Stimulated activated CD8-positive, alpha-beta memory T cell treated with anti-CD3 and anti-CD28 coated beads, Interleukin-15, amount 100 ng/mL, for 48 hours (primary cell): Measurements from ENCODE around the gene NRIP2.
"Not testable (repeated sequence)": the region's sequence is repeated elsewhere in the genome, so short reads cannot be mapped to it uniquely, and the experiment has no call there.

Source experiments
- DNase-seq, 2 donors: peaks; one replicate each; pipeline ENCODE4 v3.0.0-alpha.2; 2020; ENCODE audit warnings: low read depth in 2 of 2

NRIP2 gene, protein sequence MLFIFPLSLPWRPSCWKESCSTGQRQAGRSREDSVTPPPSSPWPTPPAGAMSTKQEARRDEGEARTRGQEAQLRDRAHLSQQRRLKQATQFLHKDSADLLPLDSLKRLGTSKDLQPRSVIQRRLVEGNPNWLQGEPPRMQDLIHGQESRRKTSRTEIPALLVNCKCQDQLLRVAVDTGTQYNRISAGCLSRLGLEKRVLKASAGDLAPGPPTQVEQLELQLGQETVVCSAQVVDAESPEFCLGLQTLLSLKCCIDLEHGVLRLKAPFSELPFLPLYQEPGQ

DNA sequence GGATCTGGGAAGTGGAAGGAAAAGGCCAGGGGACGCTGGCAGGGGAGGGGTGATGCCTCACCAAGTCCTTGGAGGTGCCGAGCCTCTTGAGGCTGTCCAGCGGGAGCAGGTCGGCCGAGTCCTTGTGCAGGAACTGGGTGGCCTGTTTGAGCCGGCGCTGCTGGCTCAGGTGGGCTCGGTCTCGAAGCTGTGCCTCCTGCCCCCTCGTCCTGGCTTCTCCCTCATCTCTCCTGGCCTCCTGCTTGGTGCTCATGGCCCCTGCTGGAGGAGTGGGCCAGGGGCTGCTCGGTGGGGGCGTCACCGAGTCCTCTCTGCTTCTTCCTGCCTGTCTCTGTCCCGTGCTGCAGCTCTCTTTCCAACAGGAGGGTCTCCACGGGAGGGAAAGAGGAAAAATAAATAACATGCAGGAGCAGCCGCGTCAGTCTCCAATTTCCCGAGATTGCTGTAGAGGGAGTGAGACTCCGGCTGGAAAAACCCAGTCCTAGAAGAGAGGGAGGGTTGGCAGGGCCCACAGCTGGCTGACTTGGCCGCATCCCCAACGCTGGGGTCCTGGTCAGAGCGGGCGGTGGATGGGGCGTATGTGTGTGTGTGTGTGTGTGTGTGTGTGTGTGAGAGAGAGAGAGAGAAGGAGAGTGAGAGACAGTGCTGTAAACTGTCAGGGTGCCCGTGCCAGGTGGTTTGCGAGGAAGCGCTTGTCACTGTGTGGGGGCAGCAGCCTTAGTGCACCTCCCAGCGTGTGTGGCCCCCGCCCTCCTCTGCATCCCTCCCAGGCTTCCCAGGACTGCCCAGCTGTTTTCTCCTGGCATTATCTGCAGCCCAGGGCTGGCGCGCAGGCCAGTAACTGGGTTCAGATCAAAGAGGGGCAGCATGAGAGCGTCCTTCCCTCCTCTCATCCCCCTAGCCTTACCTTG lies at the start of gene NRIP2:
NRIP2 (minus strand) TSS at position 455 of the 911 bp plus-strand sequence; CDS start at position 403, 52 bp downstream.
- DNase-seq, result no peak

GRCh38 chr12:2879853-2880252 lies 45.0 kb upstream of the NRIP2 start:
- no peak for DNase-seq

DNA sequence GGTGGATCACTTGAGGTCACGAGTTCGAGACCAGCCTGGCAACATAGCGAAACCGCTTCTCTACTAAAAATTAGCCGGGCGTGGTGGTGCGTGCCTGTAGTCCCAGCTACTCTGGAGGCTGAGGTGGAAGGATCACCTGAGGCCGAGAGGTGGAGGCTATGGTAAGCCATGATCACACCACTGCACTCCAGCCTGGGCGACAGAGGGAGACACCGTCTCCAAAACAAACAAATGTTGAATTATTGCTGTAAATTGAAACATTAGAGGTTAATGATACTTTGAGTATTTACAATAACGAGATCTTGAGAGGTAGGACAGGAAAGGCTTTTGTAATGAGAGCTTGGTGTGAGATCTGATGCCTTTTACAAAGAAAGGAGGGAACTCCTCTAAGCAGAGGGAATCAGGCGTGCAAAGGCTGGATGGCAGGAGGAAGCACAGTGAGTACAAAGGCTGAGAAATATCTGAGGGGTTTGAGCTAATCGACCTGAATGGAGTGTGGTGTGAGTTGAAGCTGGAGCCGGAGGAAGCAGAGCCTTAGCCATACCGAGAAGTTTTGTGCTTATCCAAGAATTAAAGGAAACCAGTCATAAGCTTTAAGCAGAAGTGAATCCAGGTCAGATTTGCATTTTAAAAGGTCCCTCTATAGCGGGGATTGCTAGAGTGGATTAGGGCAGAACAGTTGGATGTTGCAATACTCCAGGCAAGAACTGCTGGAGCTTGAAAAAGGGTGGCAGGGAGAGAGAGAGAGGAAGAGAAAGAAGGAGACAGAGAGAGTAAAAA lies 43.3 kb upstream of the NRIP2 start:
- no peak for DNase-seq

- peak; percentile 83 to 84 for DNase-seq
Measured at GRCh38 chr12:2877047-2877952, 42.5 kb upstream of the NRIP2 start, which contains the start of the genes FOXM1 and RHNO1. Gene FOXM1 (minus strand): TSS chr12:2877174. CDS start chr12:2874478, 2,696 bp downstream. Gene RHNO1 (plus strand): TSS chr12:2877223. CDS start chr12:2885367, 8,144 bp downstream.

- peak in 1 of 2 donors; percentile 8 for DNase-seq
Measured at GRCh38 chr12:2876431-2877046, 41.7 kb upstream of the NRIP2 start.

- not testable (repeated sequence) for DNase-seq
Measured at GRCh38 chr12:2868986-2869632, 34.3 kb upstream of the NRIP2 start.

DNA sequence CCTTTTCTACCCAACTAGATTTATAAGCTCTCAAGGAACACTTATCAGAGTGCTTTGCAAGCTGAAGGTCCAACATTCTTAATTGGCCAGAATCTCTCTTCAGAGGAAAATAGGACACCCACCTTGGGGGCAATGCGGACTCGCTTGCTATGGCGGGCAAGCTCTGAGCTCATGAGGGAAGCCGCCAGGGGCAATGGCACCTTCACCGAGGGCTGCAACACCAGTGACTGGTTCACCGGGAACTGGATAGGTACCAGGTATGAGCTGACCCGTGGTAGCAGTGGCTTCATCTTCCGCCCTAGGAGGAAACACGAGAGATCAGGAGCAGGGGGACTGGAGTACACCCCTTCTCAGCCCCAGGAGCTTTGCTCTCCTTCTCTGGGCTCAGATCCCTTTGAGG lies 29.4 kb upstream of the NRIP2 start:
- no peak for DNase-seq

- DNase-seq, result not testable (repeated sequence)
Measured at GRCh38 chr12:2863402-2863801, 28.6 kb upstream of the NRIP2 start.

- DNase-seq, result no peak
Measured at GRCh38 chr12:2862876-2863275, 28.0 kb upstream of the NRIP2 start.

DNA sequence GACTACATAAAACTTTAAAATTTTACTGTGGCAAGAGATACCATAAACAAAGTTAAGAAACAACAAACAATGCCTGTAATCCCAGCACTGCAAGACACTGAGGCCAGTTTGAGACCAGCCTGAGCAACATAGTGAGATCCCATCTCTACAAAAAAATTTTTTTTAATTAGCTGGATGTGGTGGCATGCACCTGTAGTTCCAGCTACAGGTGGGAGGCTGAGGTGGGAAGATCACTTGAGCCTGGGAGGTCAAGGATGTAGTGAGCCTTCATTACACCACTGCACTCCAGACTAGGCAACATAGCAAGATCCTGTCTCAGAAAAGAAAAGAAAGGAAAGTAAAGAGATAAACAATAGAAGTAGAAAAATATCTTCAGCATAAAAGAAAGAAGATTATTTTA lies 25.3 kb upstream of the NRIP2 start:
- no peak for DNase-seq

DNA sequence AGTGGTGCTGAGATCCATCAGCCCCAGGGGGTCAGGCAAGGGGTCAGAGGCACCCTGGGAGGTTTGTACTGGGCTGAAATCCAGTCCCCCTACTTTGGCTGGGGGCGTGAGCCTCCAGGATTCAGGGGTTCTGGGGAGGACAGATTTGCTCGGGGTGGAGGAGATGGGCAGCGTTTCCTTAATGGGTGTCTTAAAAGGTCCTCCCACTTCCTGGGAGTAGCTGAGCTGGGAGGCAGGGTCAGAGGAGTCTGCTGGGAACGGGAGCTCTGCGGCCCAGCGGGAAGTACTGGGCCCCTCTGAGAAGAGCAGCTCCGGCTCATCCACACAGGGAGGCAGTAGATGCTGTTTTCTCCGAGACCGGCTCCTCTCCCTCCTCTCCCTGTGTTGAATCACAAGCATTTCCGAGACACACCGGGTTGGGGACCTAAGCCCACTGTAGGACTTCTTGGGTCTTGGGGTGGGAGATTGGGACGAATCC lies 24.1 kb upstream of the NRIP2 start:
- DNase-seq, result no peak

DNA sequence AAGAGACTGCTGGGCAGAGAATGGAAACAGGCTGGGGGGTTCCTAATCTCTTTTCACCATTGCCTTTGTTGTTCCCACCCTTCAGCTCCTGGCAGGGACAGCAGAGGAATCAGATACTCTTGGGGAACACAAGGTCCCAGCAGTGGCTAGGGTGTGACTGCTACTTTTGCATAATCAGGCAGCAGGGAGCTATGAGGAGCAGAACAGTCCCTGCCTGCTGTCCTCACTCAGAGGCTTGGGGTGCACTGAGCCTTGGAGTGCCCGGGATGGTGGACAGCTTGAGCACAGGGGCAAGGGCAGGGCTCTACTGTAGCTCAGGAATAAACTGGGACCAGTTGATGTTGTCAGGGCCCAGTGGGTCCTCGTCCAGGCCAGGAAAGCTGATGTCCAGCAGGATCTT lies 23.5 kb upstream of the NRIP2 start:
- no peak for DNase-seq

GRCh38 chr12:2857576-2857975 lies 22.7 kb upstream of the NRIP2 start:
- no peak for DNase-seq

GRCh38 chr12:2857021-2857431 lies 22.2 kb upstream of the NRIP2 start, which contains the start of gene TEX52:
Gene TEX52 (minus strand): TSS chr12:2857039. CDS start chr12:2857026, 13 bp downstream.
- no peak for DNase-seq

GRCh38 chr12:2856051-2856450 lies 21.2 kb upstream of the NRIP2 start:
- DNase-seq, result no peak

GRCh38 chr12:2855546-2855945 lies 20.7 kb upstream of the NRIP2 start:
- DNase-seq, result no peak

GRCh38 chr12:2854669-2855453 lies 20.0 kb upstream of the NRIP2 start:
- DNase-seq, result no peak

- DNase-seq, result peak in 1 of 2 donors; percentile 15
Measured at GRCh38 chr12:2853626-2854025, 18.8 kb upstream of the NRIP2 start.

DNA sequence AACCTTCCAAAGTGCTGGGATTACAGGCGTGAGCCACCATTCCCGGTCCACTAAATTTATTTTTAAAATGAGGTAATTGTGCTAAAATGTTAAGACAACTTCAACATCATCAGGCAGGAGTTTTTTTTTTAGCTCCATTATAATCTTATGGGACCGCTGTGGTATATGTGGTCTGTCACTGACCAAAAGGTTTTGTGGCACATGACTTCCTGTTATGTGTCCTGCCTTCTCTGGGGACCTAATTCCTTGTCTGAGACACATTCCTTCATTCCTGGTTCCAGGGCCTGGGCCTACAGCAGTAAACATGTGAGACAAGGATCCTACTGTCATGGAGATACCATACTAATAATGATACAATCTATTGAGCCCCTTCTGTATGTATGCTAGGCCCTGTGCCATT lies 17.1 kb upstream of the NRIP2 start:
- no peak for DNase-seq
